ENCODE measurements around the gene N4BP2L1. TPM values are rescaled to one million over a fixed set of nuclear protein-coding genes. Genes with fewer than 3 reads are reported as not detected.

Gene N4BP2L1
- total and polyA plus RNA-seq, 4 donors: 11.0 to 64.6 (median 26.5) TPM

DNA sequence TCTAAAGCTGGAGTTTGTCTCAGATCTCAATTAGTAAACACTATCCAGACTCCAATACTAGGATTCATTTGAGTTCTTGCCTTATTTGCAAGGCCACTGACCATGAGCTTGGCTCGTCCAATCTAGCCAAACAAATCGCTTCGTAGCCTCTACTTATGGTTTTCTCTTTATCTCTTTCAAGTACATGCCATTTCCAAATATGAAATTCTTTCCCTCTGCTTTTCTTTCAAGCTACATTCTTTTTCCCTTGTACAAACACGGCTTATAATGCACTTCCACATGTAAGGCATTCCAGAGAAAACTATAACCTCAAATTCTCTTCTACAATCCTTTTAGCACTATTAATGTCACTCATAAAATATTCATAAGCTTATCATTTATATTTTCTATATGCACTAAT lies 10.9 kb upstream of the N4BP2L1 start:
- 95% methylated on average over 4 of the region's 4 CpGs for WGBS
- TF ChIP-seq HNF4G (IDR thresholded peaks at IDR 0.05): no peak
- TF ChIP-seq, protein P1, sequence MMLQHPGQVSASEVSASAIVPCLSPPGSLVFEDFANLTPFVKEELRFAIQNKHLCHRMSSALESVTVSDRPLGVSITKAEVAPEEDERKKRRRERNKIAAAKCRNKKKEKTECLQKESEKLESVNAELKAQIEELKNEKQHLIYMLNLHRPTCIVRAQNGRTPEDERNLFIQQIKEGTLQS (IDR thresholded peaks at IDR 0.05): no peak
- no peak for TF ChIP-seq FOXA2 (IDR thresholded peaks at IDR 0.05)
- TF ChIP-seq TAF1 (conservative IDR thresholded peaks at IDR 0.05): no peak
- TF ChIP-seq, protein P2, sequence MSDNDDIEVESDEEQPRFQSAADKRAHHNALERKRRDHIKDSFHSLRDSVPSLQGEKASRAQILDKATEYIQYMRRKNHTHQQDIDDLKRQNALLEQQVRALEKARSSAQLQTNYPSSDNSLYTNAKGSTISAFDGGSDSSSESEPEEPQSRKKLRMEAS (IDR thresholded peaks at IDR 0.05): no peak
- TF ChIP-seq NR2F2 (IDR thresholded peaks at IDR 0.05): no peak
- TF ChIP-seq JUND (IDR thresholded peaks at IDR 0.05): no peak
- no peak for TF ChIP-seq GABPA (IDR thresholded peaks at IDR 0.05 in 1 of 2, conservative IDR thresholded peaks at IDR 0.05 in 1 of 2)
- TF ChIP-seq RXRA (IDR thresholded peaks at IDR 0.05): no peak
- TF ChIP-seq, protein P3, sequence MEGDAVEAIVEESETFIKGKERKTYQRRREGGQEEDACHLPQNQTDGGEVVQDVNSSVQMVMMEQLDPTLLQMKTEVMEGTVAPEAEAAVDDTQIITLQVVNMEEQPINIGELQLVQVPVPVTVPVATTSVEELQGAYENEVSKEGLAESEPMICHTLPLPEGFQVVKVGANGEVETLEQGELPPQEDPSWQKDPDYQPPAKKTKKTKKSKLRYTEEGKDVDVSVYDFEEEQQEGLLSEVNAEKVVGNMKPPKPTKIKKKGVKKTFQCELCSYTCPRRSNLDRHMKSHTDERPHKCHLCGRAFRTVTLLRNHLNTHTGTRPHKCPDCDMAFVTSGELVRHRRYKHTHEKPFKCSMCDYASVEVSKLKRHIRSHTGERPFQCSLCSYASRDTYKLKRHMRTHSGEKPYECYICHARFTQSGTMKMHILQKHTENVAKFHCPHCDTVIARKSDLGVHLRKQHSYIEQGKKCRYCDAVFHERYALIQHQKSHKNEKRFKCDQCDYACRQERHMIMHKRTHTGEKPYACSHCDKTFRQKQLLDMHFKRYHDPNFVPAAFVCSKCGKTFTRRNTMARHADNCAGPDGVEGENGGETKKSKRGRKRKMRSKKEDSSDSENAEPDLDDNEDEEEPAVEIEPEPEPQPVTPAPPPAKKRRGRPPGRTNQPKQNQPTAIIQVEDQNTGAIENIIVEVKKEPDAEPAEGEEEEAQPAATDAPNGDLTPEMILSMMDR (IDR thresholded peaks at IDR 0.05; ENCODE audit: low read depth, low read length, missing input control): no peak
- TF ChIP-seq FOXA1 (IDR thresholded peaks at IDR 0.05): no peak
- TF ChIP-seq EGR1 (IDR thresholded peaks at IDR 0.05; ENCODE audit: low read depth in 2 of 2): no peak
- TF ChIP-seq, protein P4, sequence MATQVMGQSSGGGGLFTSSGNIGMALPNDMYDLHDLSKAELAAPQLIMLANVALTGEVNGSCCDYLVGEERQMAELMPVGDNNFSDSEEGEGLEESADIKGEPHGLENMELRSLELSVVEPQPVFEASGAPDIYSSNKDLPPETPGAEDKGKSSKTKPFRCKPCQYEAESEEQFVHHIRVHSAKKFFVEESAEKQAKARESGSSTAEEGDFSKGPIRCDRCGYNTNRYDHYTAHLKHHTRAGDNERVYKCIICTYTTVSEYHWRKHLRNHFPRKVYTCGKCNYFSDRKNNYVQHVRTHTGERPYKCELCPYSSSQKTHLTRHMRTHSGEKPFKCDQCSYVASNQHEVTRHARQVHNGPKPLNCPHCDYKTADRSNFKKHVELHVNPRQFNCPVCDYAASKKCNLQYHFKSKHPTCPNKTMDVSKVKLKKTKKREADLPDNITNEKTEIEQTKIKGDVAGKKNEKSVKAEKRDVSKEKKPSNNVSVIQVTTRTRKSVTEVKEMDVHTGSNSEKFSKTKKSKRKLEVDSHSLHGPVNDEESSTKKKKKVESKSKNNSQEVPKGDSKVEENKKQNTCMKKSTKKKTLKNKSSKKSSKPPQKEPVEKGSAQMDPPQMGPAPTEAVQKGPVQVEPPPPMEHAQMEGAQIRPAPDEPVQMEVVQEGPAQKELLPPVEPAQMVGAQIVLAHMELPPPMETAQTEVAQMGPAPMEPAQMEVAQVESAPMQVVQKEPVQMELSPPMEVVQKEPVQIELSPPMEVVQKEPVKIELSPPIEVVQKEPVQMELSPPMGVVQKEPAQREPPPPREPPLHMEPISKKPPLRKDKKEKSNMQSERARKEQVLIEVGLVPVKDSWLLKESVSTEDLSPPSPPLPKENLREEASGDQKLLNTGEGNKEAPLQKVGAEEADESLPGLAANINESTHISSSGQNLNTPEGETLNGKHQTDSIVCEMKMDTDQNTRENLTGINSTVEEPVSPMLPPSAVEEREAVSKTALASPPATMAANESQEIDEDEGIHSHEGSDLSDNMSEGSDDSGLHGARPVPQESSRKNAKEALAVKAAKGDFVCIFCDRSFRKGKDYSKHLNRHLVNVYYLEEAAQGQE (IDR thresholded peaks at IDR 0.05): no peak
- TF ChIP-seq, protein P5, sequence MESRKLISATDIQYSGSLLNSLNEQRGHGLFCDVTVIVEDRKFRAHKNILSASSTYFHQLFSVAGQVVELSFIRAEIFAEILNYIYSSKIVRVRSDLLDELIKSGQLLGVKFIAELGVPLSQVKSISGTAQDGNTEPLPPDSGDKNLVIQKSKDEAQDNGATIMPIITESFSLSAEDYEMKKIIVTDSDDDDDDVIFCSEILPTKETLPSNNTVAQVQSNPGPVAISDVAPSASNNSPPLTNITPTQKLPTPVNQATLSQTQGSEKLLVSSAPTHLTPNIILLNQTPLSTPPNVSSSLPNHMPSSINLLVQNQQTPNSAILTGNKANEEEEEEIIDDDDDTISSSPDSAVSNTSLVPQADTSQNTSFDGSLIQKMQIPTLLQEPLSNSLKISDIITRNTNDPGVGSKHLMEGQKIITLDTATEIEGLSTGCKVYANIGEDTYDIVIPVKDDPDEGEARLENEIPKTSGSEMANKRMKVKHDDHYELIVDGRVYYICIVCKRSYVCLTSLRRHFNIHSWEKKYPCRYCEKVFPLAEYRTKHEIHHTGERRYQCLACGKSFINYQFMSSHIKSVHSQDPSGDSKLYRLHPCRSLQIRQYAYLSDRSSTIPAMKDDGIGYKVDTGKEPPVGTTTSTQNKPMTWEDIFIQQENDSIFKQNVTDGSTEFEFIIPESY (IDR thresholded peaks at IDR 0.05): no peak
- TF ChIP-seq RAD21 (IDR thresholded peaks at IDR 0.05): no peak
- TF ChIP-seq HNF4A (conservative IDR thresholded peaks at IDR 0.05): no peak
- no peak for TF ChIP-seq YY1 (IDR thresholded peaks at IDR 0.05)
- TF ChIP-seq SP1 (IDR thresholded peaks at IDR 0.05): no peak

More for the DNA sequence above, 10.9 kb upstream of the N4BP2L1 start:
- Histone ChIP-seq H3K27ac (ENCODE audit: low read depth in 1 of 2, low read length in 2 of 2) (no peak overlapping the region), H3K36me3 (ENCODE audit: control insufficient read depth in 4 of 4, insufficient read depth in 3 of 4, low read depth in 1 of 4, low read length in 3 of 4) (peaks cover 0 to 8% (median 0%) of the 10 kb centered on the region in 4 donors), H3K27me3 (ENCODE audit: control insufficient read depth in 4 of 4, insufficient read depth in 4 of 4, low read length in 3 of 4) (no peaks in the 10 kb centered on the region), H3K9me3 (ENCODE audit: control insufficient read depth in 4 of 4, low read length in 3 of 4) (no peaks in the 10 kb centered on the region), H3K4me1 (ENCODE audit: control insufficient read depth in 4 of 4, insufficient read depth in 4 of 4, low read length in 3 of 4) (peaks cover 0 to 8% (median 2%) of the 10 kb centered on the region in 4 donors), H3K9ac (ENCODE audit: low read depth in 1 of 2, low read length in 2 of 2) (no peak overlapping the region), H3K4me3 (ENCODE audit: low read depth in 1 of 3, low read length in 3 of 3) (no peak overlapping the region)
- no peak for DNase-seq (ENCODE audit: low spot score)
